H1 (cell line): ENCODE results near the gene DUSP9. TPM values are rescaled to one million over a fixed set of nuclear protein-coding genes. Genes with fewer than 3 reads are reported as not detected.

Source experiments
- CTCF ChIA-PET: fragments of 300-600 bp; sonication (Branson Sonifier 250); formaldehyde crosslinking; loops from one replicate; lab custom pipeline; 2021; ENCODE audit not compliant: partially characterized antibody; lab: Charles Lee
- POLR2A ChIA-PET: fragments of 300-600 bp; sonication (Branson Sonifier 250); formaldehyde crosslinking; loops from one replicate; lab custom pipeline; 2021; ENCODE audit warnings: inconsistent platforms; ENCODE audit not compliant: partially characterized antibody; lab: Charles Lee
- DNase-seq, 2 experiments: peaks; one replicate each; pipeline versions ENCODE4 v3.0.0 to v3.0.0-alpha.2; 2010 to 2022; ENCODE audit warnings: low spot score in 2 of 2, low read depth in 1 of 2, mixed read lengths in 1 of 2
- FAIRE-seq: peaks from 2 replicates; lab custom pipeline; 2011; peaks lifted over from hg19 to GRCh38; lab: Jason Lieb, UNC
- H2AFZ ChIP-seq: 2 replicates; pipeline ENCODE4 v1.8.1; 2012; ENCODE audit warnings: low read length, inconsistent platforms
- H2AK5ac ChIP-seq: 2 replicates; pipeline ENCODE4 v1.6.1; 2013; ENCODE audit warnings: low read depth, low read length
- H2BK120ac ChIP-seq: replicated peaks from 2 replicates; pipeline ENCODE3; 2013; ENCODE audit warnings: low read depth, low read length, inconsistent platforms
- H2BK12ac ChIP-seq: 2 replicates; pipeline ENCODE4 v1.6.1; 2013; ENCODE audit warnings: low read depth, low read length
- H2BK15ac ChIP-seq: 2 replicates; pipeline ENCODE4 v1.6.1; 2013; ENCODE audit warnings: low read length
- H2BK20ac ChIP-seq: 2 replicates; pipeline ENCODE4 v1.6.1; 2013; ENCODE audit warnings: low read length
- H2BK5ac ChIP-seq: 2 replicates; pipeline ENCODE4 v1.6.1; 2013; ENCODE audit warnings: low read depth, low read length
- H3K14ac ChIP-seq: 2 replicates; pipeline ENCODE4 v1.6.1; 2013; ENCODE audit warnings: inconsistent platforms; ENCODE audit not compliant: insufficient read length
- H3K18ac ChIP-seq: 2 replicates; pipeline ENCODE4 v1.6.1; 2013; ENCODE audit warnings: low read length; ENCODE audit errors: extremely low read depth
- H3K23ac ChIP-seq: 2 replicates; pipeline ENCODE4 v1.6.1; 2013; ENCODE audit warnings: inconsistent platforms; ENCODE audit not compliant: insufficient read length
- H3K23me2 ChIP-seq: 2 replicates; pipeline ENCODE4 v1.6.1; 2013; ENCODE audit warnings: low read depth, low read length
- H3K27ac ChIP-seq: 2 replicates; pipeline ENCODE4 v1.6.1; 2011; ENCODE audit warnings: low read depth, low read length, inconsistent platforms
- H3K27me3 ChIP-seq, 4 experiments: replicated peaks in 1 of 4; 1 replicate in 1 of 4; 2 replicates in 3 of 4; pipeline versions ENCODE4 v1.6.1 to v1.8.1; 2011 to 2013; ENCODE audit warnings: low read length in 3 of 4, mild to moderate bottlenecking in 3 of 4, inconsistent platforms in 2 of 4, mixed read lengths in 2 of 4, moderate library complexity in 1 of 4; ENCODE audit not compliant: control insufficient read depth in 3 of 4, insufficient read depth in 3 of 4; ENCODE audit errors: extremely low read depth in 1 of 4
- H3K36me3 ChIP-seq, 4 experiments: 2 replicates each; pipeline versions ENCODE4 v1.6.1 to v1.8.1; 2011 to 2013; ENCODE audit warnings: mild to moderate bottlenecking in 4 of 4, low read length in 3 of 4, moderate library complexity in 2 of 4, control low read depth in 1 of 4, inconsistent platforms in 1 of 4; ENCODE audit not compliant: insufficient read depth in 4 of 4, control insufficient read depth in 2 of 4
- H3K4ac ChIP-seq: replicated peaks from 2 replicates; pipeline ENCODE3; 2013; ENCODE audit warnings: low read length, low read depth, mixed read lengths, inconsistent platforms; ENCODE audit not compliant: insufficient read length
- H3K4me1 ChIP-seq, 4 experiments: replicated peaks in 1 of 4; 1 replicate in 1 of 4; 2 replicates in 3 of 4; pipeline versions ENCODE4 v1.6.1 to v1.8.1; 2011 to 2013; ENCODE audit warnings: low read length in 3 of 4, inconsistent platforms in 2 of 4, mixed read lengths in 1 of 4; ENCODE audit not compliant: insufficient read depth in 4 of 4, control insufficient read depth in 3 of 4
- H3K4me2 ChIP-seq, 2 experiments: 2 replicates each; pipeline versions ENCODE4 v1.6.1 to v1.8.1; 2011 to 2013; ENCODE audit warnings: low read depth in 2 of 2, low read length in 2 of 2, control low read depth in 1 of 2, inconsistent platforms in 1 of 2, mild to moderate bottlenecking in 1 of 2; ENCODE audit not compliant: insufficient read depth in 1 of 2
- H3K4me3 ChIP-seq, 4 experiments: fragments of 200-600, 300-600 bp in 1 of 4; sonication (generic), shearing (Covaris generic), sonication (Bioruptor Twin) in 1 of 4; 2 replicates each; pipeline versions ENCODE4 v1.5.1 to v1.8.1; 2011 to 2016; ENCODE audit warnings: low read length in 4 of 4, low read depth in 3 of 4, control low read depth in 2 of 4, inconsistent platforms in 2 of 4, mild to moderate bottlenecking in 2 of 4, mixed read lengths in 1 of 4, moderate library complexity in 1 of 4; ENCODE audit not compliant: insufficient read depth in 2 of 4; ENCODE audit errors: extremely low read depth in 1 of 4
- H3K56ac ChIP-seq: replicated peaks from 2 replicates; pipeline ENCODE3; 2013; ENCODE audit warnings: low read depth, mild to moderate bottlenecking, mixed read lengths, low read length, inconsistent platforms; ENCODE audit not compliant: insufficient read length
- H3K79me1 ChIP-seq: 2 replicates; pipeline ENCODE4 v1.6.1; 2013; ENCODE audit warnings: low read depth, low read length, control low read depth
- H3K79me2 ChIP-seq, 2 experiments: 2 replicates each; pipeline versions ENCODE4 v1.6.1 to v1.8.1; 2012 to 2013; ENCODE audit warnings: low read length in 2 of 2, mild to moderate bottlenecking in 2 of 2, inconsistent platforms in 1 of 2; ENCODE audit not compliant: insufficient read depth in 2 of 2, control insufficient read depth in 1 of 2
- H3K9ac ChIP-seq, 4 experiments: replicated peaks in 1 of 4; 1 replicate in 1 of 4; 2 replicates in 3 of 4; pipeline versions ENCODE4 v1.6.1 to v1.8.1; 2011 to 2013; ENCODE audit warnings: low read depth in 3 of 4, low read length in 3 of 4, control low read depth in 2 of 4, mild to moderate bottlenecking in 2 of 4, moderate library complexity in 2 of 4, inconsistent platforms in 1 of 4; ENCODE audit errors: extremely low read depth in 1 of 4
- H3K9me3 ChIP-seq, 2 experiments: 2 replicates each; pipeline versions ENCODE4 v1.6.1 to v1.8.1; 2012 to 2013; ENCODE audit warnings: mild to moderate bottlenecking in 2 of 2, moderate library complexity in 2 of 2, control low read depth in 1 of 2, inconsistent platforms in 1 of 2, low read depth in 1 of 2, low read length in 1 of 2, mixed read lengths in 1 of 2; ENCODE audit not compliant: insufficient read depth in 2 of 2
- H4K20me1 ChIP-seq, 2 experiments: replicated peaks in 1 of 2; 2 replicates each; pipeline versions ENCODE3 to v1.8.1; 2011 to 2013; ENCODE audit warnings: inconsistent platforms in 2 of 2, low read length in 2 of 2, mild to moderate bottlenecking in 1 of 2; ENCODE audit not compliant: insufficient read depth in 2 of 2, control insufficient read depth in 1 of 2
- H4K5ac ChIP-seq: 2 replicates; pipeline ENCODE4 v1.6.1; 2013; ENCODE audit warnings: low read length, low read depth, mixed read lengths, inconsistent platforms; ENCODE audit not compliant: insufficient read length
- H4K8ac ChIP-seq: 2 replicates; pipeline ENCODE4 v1.8.0; 2013; ENCODE audit warnings: mild to moderate bottlenecking, moderate library complexity, low read length, inconsistent platforms; ENCODE audit not compliant: insufficient read depth; ENCODE audit errors: extremely low read depth
- H4K91ac ChIP-seq: replicated peaks from 2 replicates; pipeline ENCODE3; 2013; ENCODE audit warnings: low read length, mixed read lengths, inconsistent platforms; ENCODE audit not compliant: insufficient read length
- CHD2 ChIP-seq: IDR thresholded peaks from 2 replicates; pipeline ENCODE4 v1.6.1; 2012; ENCODE audit warnings: low read length, improper control_type of control experiment
- HDAC2 ChIP-seq, 2 experiments: fragments of 300-600 bp in 1 of 2; sonication (generic) in 1 of 2; IDR thresholded peaks; 2 replicates each; pipeline ENCODE4 v1.6.1; 2011 to 2012; ENCODE audit warnings: low read depth in 2 of 2, low read length in 2 of 2, mild to moderate bottlenecking in 2 of 2, moderate library complexity in 2 of 2, borderline replicate concordance in 1 of 2, inconsistent platforms in 1 of 2
- WGBS, 2 experiments: shearing (Covaris generic) in 1 of 2; methylation state at CpG; one replicate each; pipeline versions ENCODE4 v1.1.6 to v1.1.7; 2013 to 2015; ENCODE audit warnings: low lambda C conversion rate in 2 of 2, mixed read lengths in 2 of 2, inconsistent platforms in 1 of 2, low coverage in 1 of 2, missing lambda C conversion rate in 1 of 2; ENCODE audit not compliant: insufficient replicate concordance in 2 of 2, insufficient coverage in 1 of 2, insufficient read length in 1 of 2; ENCODE audit errors: extremely low coverage in 1 of 2, missing lambda C conversion rate in 1 of 2; 5-methylcytosine and 5-hydroxymethylcytosine counted together
- polyA plus RNA-seq, 7 experiments: library from polyadenylated mRNA; depleted of rRNA in 3 of 7; stranded (reverse) in 5 of 7; unstranded in 2 of 7; fragments of >200 nt in 5 of 7; fragments of 200-250 nt in 2 of 7; gene quantifications; 1 replicate in 5 of 7; 2 replicates in 1 of 7; 4 replicates in 1 of 7; pipeline versions ENCODE4 v1.2.1 to v1.2.3, GENCODE V29; 2011 to 2013; ENCODE audit warnings: missing spikeins in 2 of 7, mixed read lengths in 2 of 7
- total RNA-seq: library from RNA; stranded (reverse); fragmentation: NEBNext Ultra II Directional; extraction: Animal tissue kit (Norgen Biotek cat#: 25700); gene quantifications from 2 replicates; pipeline ENCODE4 v1.2.1, GENCODE V29; 2021

DUSP9 gene
- total and polyA plus RNA-seq, 2 of the 8 experiments (the other 6 are each of a cell fraction or from before 2014, with no cell fraction given): 0.80 to 1.1 TPM

DNA sequence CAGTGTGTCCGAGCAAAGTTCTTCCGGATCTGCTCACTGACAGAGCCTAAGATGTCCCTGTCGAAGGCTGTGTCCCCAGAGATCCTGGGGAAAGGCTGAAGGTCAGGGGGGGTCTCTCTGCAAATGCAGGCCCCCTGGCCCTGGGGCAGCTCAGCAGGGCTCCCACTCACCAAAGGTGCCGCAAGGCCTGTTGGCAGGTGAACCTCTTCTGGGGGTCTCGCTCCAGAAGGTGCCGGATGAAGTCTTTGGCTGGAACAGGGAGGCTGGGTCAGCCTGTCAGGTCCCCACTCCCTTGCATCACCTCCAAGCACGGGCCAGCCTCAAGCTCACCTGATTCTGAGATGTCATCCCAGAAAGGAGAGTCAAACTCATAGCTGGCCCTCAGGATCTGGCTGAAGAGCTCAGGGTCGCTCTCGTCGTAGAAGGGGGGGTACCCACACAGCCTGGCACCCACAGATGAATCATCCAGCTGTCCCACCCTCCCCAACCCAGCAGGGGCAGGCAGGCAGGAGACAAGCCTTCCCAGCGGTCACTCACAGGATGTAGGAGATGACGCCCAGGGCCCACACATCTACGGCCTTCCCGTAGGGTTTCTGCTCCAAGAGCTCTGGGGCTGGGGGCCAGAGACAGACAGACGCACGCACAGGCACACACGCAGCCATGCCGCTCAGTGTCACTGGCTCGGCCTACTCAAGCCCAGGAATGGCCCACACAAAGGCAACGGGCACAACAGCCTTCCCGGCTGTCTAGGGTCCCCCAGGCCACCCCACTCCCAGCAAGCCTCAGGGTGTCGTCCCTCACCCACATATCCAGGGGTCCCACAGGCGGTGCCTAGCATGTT, 24.0 kb downstream of the DUSP9 start:
- H3K4me3 ChIP-seq: no peak overlapping the region
- no peak for FAIRE-seq
- H3K27me3 ChIP-seq: peaks cover 0 to 2% (median under 1%) of the 10 kb centered on the region in 4 experiments; a peak in 2 of 7 replicates
- H3K4me2 ChIP-seq: no peak overlapping the region
- no peak overlapping the region for H4K91ac ChIP-seq
- no peak overlapping the region for H3K27ac ChIP-seq
- H2BK15ac ChIP-seq: no peak overlapping the region
- no peaks in the 10 kb centered on the region for H3K9me3 ChIP-seq
- no peak overlapping the region for H2BK5ac ChIP-seq
- no peak overlapping the region for H3K56ac ChIP-seq
- H3K14ac ChIP-seq: no peak overlapping the region
- no peak overlapping the region for H3K18ac ChIP-seq
- H2BK20ac ChIP-seq: no peak overlapping the region
- no peaks in the 10 kb centered on the region; the same call in 1 of the 2 replicates for H3K23me2 ChIP-seq
- no peak overlapping the region for H4K5ac ChIP-seq
- no peak overlapping the region for H2BK12ac ChIP-seq
- H3K4ac ChIP-seq: no peak overlapping the region
- DNase-seq: no peak
- H4K20me1 ChIP-seq: no peaks in the 10 kb centered on the region
- no peaks in the 10 kb centered on the region for H3K36me3 ChIP-seq
- H4K8ac ChIP-seq: no peak overlapping the region; the same call in 1 of the 2 replicates
- H3K9ac ChIP-seq: no peak overlapping the region
- WGBS, 2 experiments: 96% methylated on average over 6 of the region's 23 CpGs; no CpG with 5 or more reads in 1 of the 2 experiments
- no peak overlapping the region for H2BK120ac ChIP-seq
- no peak overlapping the region for H3K23ac ChIP-seq
- POLR2A ChIA-PET: no interaction called here
- CTCF ChIA-PET: interaction anchor here (0.6 to 28.7 kb wide), 10 partner anchors 10 to 131 kb away, joined by 3 to 408 read pairs (median 4); partner anchors contain the start of genes DUSP9 and SLC6A8
- peaks cover 0 to 8% (median 2%) of the 10 kb centered on the region in 4 experiments; a peak in 4 of 7 replicates for H3K4me1 ChIP-seq
- H3K79me1 ChIP-seq: no peaks in the 10 kb centered on the region
- H2AFZ ChIP-seq: no peak overlapping the region
- no peak overlapping the region for H2AK5ac ChIP-seq
- no peaks in the 10 kb centered on the region for H3K79me2 ChIP-seq
- TF ChIP-seq HDAC2 (IDR thresholded peaks at IDR 0.05; ENCODE audit: borderline replicate concordance in 1 of 2, low read depth in 2 of 2, low read length in 2 of 2) (no peak), CHD2 (no peak)
